HG03280 (cell line): ENCODE results near the gene PGD.
A peak's percentile ranks its signal among the peaks of the same experiment; 100 is the strongest.
"Not testable (repeated sequence)": the region's sequence is repeated elsewhere in the genome, so short reads cannot be mapped to it uniquely, and the experiment has no call there.

ENCODE experiments used
- ATAC-seq: cut with Tn5 transposase; IDR thresholded peaks from one replicate; pipeline ENCODE4 v1.9.1; 2021; ENCODE audit warnings: mild to moderate bottlenecking, moderate library complexity; ENCODE audit not compliant: unreplicated experiment

PGD gene

GRCh38 chr1:10398734-10399443 lies at the start of gene PGD:
PGD (plus strand) TSS chr1:10399064; CDS start chr1:10399118, 54 bp downstream.
- peak; percentile 97 for ATAC-seq

- no peak for ATAC-seq
Observed at GRCh38 chr1:10353282-10353681, 45.6 kb upstream of the PGD start.

- ATAC-seq, result no peak
Observed at GRCh38 chr1:10353693-10354092, 45.2 kb upstream of the PGD start.

- ATAC-seq, result no peak
Observed at GRCh38 chr1:10360045-10360444, 38.8 kb upstream of the PGD start.

GRCh38 chr1:10361515-10361914 lies 37.3 kb upstream of the PGD start:
- no peak for ATAC-seq

- no peak for ATAC-seq
Observed at GRCh38 chr1:10368194-10368593, 30.7 kb upstream of the PGD start.

- no peak for ATAC-seq
Observed at GRCh38 chr1:10374442-10374860, 24.4 kb upstream of the PGD start.

GRCh38 chr1:10377365-10378029 lies 21.4 kb upstream of the PGD start:
- not testable (repeated sequence) for ATAC-seq

GRCh38 chr1:10378081-10378841 lies 20.6 kb upstream of the PGD start:
- no peak for ATAC-seq

GRCh38 chr1:10379101-10379620 lies 19.7 kb upstream of the PGD start:
- ATAC-seq, result no peak

GRCh38 chr1:10379676-10380075 lies 19.2 kb upstream of the PGD start:
- ATAC-seq, result no peak

GRCh38 chr1:10380594-10381275 lies 18.1 kb upstream of the PGD start:
- no peak for ATAC-seq

GRCh38 chr1:10383630-10384029 lies 15.2 kb upstream of the PGD start:
- ATAC-seq, result no peak

GRCh38 chr1:10384219-10384618 lies 14.6 kb upstream of the PGD start:
- ATAC-seq, result no peak

GRCh38 chr1:10386761-10387676 lies 11.8 kb upstream of the PGD start:
- ATAC-seq, result no peak

GRCh38 chr1:10387677-10388386 lies 11.0 kb upstream of the PGD start:
- no peak for ATAC-seq

- no peak for ATAC-seq
Observed at GRCh38 chr1:10388387-10388715, 10.5 kb upstream of the PGD start.

GRCh38 chr1:10389271-10389973 lies 9.4 kb upstream of the PGD start:
- ATAC-seq, result no peak

GRCh38 chr1:10396870-10397269 lies 2.0 kb upstream of the PGD start:
- no peak for ATAC-seq
